Duodenal mucosa (tissue), 2 donors: ENCODE measurements around the gene TMX3.

ENCODE experiments used
- H3K27ac ChIP-seq: one replicate; pipeline ENCODE4 v1.7.0; 2013; ENCODE audit warnings: low read depth, low read length
- H3K27me3 ChIP-seq, 2 donors: one replicate each; pipeline ENCODE4 v1.7.0; 2013; ENCODE audit warnings: low read length in 2 of 2, control low read depth in 1 of 2; ENCODE audit not compliant: insufficient read depth in 2 of 2, control insufficient read depth in 1 of 2
- H3K36me3 ChIP-seq, 2 donors: one replicate each; pipeline ENCODE4 v1.7.0; 2013; ENCODE audit warnings: low read length in 2 of 2, control low read depth in 1 of 2; ENCODE audit not compliant: insufficient read depth in 2 of 2, control insufficient read depth in 1 of 2
- H3K4me1 ChIP-seq, 2 donors: one replicate each; pipeline ENCODE4 v1.7.0; 2013; ENCODE audit warnings: low read length in 2 of 2, control low read depth in 1 of 2; ENCODE audit not compliant: insufficient read depth in 2 of 2, control insufficient read depth in 1 of 2
- H3K4me3 ChIP-seq, 2 donors: one replicate each; pipeline ENCODE4 v1.7.0; 2013; ENCODE audit warnings: low read length in 2 of 2, low read depth in 1 of 2
- H3K9ac ChIP-seq, 2 donors: one replicate each; pipeline ENCODE4 v1.7.0; 2013; ENCODE audit warnings: low read length in 2 of 2, low read depth in 1 of 2
- H3K9me3 ChIP-seq, 2 donors: one replicate each; pipeline ENCODE4 v1.7.0; 2013; ENCODE audit warnings: low read length in 2 of 2, control low read depth in 1 of 2; ENCODE audit not compliant: control insufficient read depth in 1 of 2

The TMX3 gene

DNA sequence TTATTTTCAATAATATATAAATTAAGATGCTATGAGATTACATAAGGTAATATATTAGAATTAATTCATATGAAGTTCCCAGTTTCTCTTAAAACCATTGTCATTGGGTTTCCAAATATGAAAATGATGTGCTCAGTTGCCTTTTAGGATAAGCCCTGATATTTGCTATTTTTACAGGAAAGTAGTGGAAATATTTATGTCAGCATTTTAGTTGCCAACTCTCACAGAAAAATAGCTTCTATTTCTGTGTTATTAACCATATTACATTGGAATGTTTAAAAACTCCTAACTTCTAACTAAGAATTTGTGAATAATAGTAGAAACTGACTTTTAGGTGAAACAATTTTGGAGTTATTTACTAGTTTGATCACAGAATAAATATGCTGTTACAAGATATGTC is 74.0 kb downstream of the TMX3 start:
- Histone ChIP-seq H3K9me3 (no peaks in the 10 kb centered on the region), H3K4me3 (no peak overlapping the region), H3K4me1 (no peaks in the 10 kb centered on the region), H3K27me3 (no peaks in the 10 kb centered on the region), H3K36me3 (no peaks in the 10 kb centered on the region), H3K27ac (no peak overlapping the region), H3K9ac (no peak overlapping the region)

DNA sequence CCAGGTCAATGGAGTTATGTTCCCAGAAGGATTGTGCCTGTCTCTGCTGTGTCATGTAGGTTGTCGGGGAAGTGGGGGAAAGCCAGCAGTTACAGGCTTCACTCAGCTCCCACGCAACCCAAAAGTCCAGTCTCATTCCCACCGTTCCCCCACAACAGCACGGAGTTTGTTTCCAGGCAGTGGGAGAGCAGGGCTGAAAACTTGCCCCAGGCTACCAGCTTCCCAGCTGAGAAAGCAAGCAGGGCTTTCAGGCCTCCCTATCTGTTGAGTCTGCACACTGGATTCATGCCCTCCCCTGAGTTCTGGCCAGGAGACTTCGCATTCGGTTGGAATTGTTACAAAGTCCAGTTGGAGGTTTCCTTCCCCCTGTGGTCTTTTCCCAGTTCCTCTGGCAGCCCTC is 76.3 kb downstream of the TMX3 start:
- Histone ChIP-seq H3K27me3 (no peaks in the 10 kb centered on the region), H3K9me3 (no peaks in the 10 kb centered on the region)

DNA sequence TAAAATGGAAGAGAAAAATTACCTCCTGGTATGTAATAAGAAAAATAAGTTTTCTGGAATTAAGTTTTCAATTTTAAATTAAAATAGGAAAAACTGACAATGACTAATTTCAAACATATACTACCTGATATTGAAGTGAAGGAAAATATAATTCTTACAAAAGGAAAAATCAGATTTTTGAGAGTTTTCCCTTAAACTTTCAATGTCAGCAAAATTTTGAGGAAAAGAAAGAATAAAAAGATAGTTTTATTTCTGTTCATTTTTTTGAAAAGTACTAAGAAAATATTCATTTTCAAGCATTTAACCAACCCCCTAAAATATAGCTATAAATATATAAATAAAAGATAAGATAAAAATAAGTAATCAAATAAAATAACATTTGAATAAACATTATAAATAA is 87.1 kb downstream of the TMX3 start:
- Histone ChIP-seq H3K9ac (no peak overlapping the region), H3K36me3 (no peaks in the 10 kb centered on the region), H3K9me3 (no peaks in the 10 kb centered on the region), H3K27me3 (no peaks in the 10 kb centered on the region), H3K4me3 (no peak overlapping the region), H3K27ac (no peak overlapping the region), H3K4me1 (no peaks in the 10 kb centered on the region)

More for the DNA sequence above, 76.3 kb downstream of the TMX3 start:
- Histone ChIP-seq H3K27ac (no peak overlapping the region), H3K4me3 (no peak overlapping the region), H3K4me1 (no peaks in the 10 kb centered on the region), H3K36me3 (no peaks in the 10 kb centered on the region), H3K9ac (no peak overlapping the region)
